GM19328 (cell line): Measurements from ENCODE around the gene CCDC192.

Experiments
- ATAC-seq: cut with Tn5 transposase; IDR thresholded peaks from one replicate; pipeline ENCODE4 v1.9.1; 2021; ENCODE audit warnings: mild to moderate bottlenecking, moderate library complexity; ENCODE audit not compliant: unreplicated experiment

The CCDC192 gene

GRCh38 chr5:127942246-127943060 lies 239.3 kb downstream of the CCDC192 start:
- ATAC-seq = no peak

- ATAC-seq = no peak
Measured at GRCh38 chr5:127943061-127943371, 239.8 kb downstream of the CCDC192 start.

- no peak for ATAC-seq
Measured at GRCh38 chr5:127944125-127944524, 240.9 kb downstream of the CCDC192 start.

- ATAC-seq = no peak
Measured at GRCh38 chr5:127947941-127948340, 244.8 kb downstream of the CCDC192 start.

GRCh38 chr5:127950707-127951391 lies 247.7 kb downstream of the CCDC192 start:
- no peak for ATAC-seq

GRCh38 chr5:127951791-127952190 lies 248.6 kb downstream of the CCDC192 start:
- no peak for ATAC-seq

GRCh38 chr5:127957183-127957582 lies 254.0 kb downstream of the CCDC192 start:
- no peak for ATAC-seq

GRCh38 chr5:127957701-127958239 lies 254.6 kb downstream of the CCDC192 start:
- no peak for ATAC-seq

- ATAC-seq = no peak
Measured at GRCh38 chr5:127958421-127959011, 255.3 kb downstream of the CCDC192 start.

GRCh38 chr5:127959152-127959764 lies 256.1 kb downstream of the CCDC192 start:
- no peak for ATAC-seq

GRCh38 chr5:127960270-127960691 lies 257.1 kb downstream of the CCDC192 start:
- no peak for ATAC-seq

- ATAC-seq = no peak
Measured at GRCh38 chr5:127961006-127961762, 258.0 kb downstream of the CCDC192 start.

- no peak for ATAC-seq
Measured at GRCh38 chr5:127961763-127962145, 258.6 kb downstream of the CCDC192 start.

GRCh38 chr5:127962491-127962890 lies 259.3 kb downstream of the CCDC192 start:
- no peak for ATAC-seq

GRCh38 chr5:127963233-127963632 lies 260.0 kb downstream of the CCDC192 start:
- ATAC-seq = no peak

GRCh38 chr5:127963931-127964330 lies 260.7 kb downstream of the CCDC192 start:
- no peak for ATAC-seq

GRCh38 chr5:127967323-127967982 lies 264.3 kb downstream of the CCDC192 start:
- no peak for ATAC-seq

GRCh38 chr5:127967983-127968592 lies 264.9 kb downstream of the CCDC192 start:
- ATAC-seq = no peak

GRCh38 chr5:127969002-127969401 lies 265.8 kb downstream of the CCDC192 start:
- no peak for ATAC-seq

GRCh38 chr5:127969651-127970050 lies 266.5 kb downstream of the CCDC192 start:
- no peak for ATAC-seq
